ENCODE measurements around the gene GNAZ.

GRCh38 chr22:23047742-23048141 is 22.6 kb upstream of the GNAZ start:
- TF ChIP-seq CTCF (IDR thresholded peaks at IDR 0.05; ENCODE audit: low read depth, low read length, poor library complexity, severe bottlenecking) (no peak), EZH2phosphoT487 (IDR thresholded peaks at IDR 0.05; ENCODE audit: borderline replicate concordance, low read length) (no peak)
